ENCODE results near the gene MBLAC1.

The MBLAC1 gene

GRCh38 chr7:100098913-100099312 lies 27.9 kb upstream of the MBLAC1 start:
- DNase-seq, result no peak

- no peak for DNase-seq
These were observed 27.3 kb upstream of the MBLAC1 start for GRCh38 chr7:100099452-100099851.

DNA sequence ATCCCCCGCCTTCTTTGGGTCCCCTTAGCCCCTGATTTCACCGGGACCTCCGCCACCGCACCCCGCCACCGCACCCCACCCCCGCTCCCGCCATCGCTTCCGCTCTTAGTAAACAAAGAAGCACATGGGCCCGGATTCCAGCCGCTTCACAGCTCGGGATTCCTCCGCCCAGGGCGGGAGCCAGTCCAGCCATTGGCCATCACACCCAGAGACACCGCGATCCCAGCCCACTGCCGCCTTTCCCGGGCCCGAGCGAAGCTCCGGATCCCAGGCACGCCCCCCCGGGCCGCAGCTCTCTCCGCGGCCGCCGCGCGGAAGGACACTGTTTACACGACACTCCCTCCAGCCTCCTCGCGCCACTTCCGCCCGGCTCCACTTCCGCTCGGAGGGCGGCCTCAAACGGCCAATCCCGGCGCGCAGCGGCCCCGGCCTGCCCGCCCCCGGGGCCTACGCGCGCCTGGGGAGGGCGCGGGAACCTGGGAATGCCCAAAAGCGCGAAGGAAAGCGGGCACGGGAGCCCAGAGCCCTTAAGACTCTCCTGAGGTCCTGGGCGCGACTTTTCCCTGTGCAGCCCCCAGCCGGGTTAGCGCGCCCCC lies 26.2 kb upstream of the MBLAC1 start:
- peak; percentile 96 for DNase-seq

GRCh38 chr7:100101016-100101862 lies 25.5 kb upstream of the MBLAC1 start, which contains the start of the genes AP4M1 and MCM7:
AP4M1 (plus strand) TSS chr7:100101643; CDS start chr7:100101715, 72 bp downstream.
MCM7 (minus strand) TSS chr7:100101397; CDS start chr7:100101294, 103 bp downstream.
- DNase-seq, result peak; percentile 99

DNA sequence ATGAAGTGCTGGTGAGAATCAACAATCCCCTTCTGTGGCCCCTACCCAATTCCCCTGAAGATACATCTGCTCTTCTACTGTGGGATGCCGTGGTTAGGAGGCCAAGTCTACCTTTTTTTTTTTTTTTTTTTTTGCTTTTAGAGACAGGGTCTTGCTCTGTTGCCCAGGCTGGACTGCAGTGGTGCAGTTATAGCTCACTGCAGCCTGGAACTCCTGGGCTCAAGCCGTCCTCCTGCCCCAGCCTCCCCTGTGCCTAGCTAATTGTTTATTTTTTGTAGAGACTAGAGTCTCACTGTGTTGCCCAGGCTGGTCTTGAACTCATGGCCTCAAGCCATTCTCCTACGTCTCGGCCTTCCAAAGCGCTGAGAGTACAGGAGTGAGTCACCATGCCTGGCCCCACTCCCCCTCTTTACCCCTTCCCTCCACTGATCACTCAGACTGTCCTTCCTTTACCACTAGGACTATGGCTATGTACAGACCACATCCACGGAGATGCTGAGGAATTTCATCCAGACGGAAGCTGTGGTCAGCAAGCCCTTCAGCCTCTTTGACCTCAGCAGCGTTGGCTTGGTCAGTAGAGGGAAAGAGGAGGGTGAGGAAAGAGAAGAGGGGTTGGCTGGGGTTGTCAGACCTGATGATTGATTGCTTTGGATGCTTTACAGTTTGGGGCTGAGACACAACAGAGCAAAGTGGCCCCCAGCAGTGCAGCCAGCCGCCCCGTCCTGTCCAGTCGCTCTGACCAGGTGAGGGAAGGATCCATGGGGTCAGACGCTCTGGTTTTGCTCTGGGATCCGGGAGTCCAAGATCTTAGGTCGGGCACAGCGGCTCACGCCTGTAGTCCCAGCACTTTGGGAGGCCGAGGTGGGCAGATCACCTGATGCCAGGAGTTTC lies 23.6 kb upstream of the MBLAC1 start:
- DNase-seq, result peak; percentile 99

DNA sequence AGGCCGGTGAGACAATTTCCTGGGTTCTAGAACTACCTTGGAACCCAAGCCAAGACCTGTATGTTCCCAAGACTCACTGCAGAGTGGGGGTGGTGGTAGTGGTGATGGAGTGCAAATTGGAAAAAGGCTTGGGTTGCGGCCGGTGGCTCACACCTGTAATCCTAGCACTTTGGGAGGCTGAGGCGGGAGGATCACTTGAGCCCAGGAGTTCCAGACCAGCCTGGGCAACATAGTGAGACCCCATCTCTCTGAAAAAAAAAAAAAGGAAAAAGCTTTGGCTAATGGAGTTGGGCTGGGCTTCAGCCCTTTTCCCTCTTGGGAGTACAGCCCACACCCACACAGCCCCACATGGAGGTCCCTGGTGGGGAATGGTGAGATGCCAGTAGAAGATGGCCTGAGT lies 21.2 kb upstream of the MBLAC1 start:
- DNase-seq, result no peak

DNA sequence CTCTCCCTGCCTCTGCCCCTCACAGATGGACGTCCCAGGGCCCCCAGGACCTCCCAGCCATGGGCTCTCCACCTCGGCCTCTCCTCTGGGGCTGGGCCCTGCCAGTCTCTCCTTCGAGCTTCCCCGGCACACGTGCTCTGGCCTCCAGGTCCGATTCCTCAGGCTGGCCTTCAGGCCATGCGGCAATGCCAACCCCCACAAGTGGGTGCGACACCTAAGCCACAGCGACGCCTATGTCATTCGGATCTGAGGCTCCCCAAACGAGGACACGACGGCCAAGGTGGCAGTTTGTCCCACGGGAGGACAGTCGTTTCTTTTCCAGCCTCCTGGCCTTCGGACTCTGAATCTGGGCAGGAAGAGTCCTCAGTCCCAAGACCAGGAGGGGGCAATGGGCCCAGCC lies 20.1 kb upstream of the MBLAC1 start:
- DNase-seq, result no peak

DNA sequence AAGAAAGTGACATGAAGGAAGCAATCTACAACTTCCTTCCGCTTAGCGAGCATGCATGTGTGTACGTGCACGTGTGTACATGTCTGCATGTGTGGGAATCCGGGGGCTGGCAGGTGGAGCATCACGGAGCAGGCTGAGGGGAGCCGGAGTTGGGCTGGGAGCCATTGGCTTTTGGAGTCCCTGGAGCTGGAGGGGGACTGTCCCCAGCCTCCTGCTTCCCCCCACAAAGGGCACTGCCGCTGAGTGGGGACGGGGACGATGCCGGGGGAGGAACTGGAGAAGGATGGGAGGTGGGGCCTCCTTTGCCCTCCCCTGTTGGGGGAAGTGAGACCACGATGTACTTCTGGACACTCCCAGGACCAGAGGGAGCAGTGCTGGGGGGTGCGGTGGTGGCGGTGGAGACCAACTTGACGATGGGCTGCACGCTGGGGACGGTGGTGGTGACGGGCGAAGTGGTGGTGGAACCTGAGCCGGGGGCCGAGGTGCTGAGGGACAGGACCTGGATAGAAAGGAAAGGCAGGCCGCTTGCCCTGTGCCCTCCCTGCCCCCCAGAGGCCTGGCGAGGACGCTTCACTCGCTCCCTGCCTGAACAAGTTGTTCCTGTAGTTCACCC lies 19.5 kb upstream of the MBLAC1 start:
- DNase-seq, result no peak

DNA sequence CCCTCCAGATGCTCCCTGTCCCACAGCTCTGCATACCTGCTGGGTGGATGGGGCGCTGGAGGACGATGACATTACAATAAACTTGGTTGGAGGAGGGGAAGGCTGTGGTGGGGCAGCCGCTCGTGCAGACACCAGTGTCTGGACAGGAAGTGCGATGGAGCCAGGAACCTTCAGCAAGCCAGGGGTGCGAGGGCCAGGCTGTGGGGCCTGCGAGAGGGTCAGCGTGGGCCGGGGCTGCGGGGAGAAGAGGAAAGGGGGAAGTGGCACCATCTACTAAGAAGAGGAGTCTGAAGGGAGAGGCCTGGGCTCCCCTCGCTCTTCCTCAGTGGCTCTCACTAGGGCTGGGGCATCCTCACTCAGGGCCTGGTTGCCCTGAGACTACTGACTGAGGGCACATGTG lies 18.9 kb upstream of the MBLAC1 start:
- no peak for DNase-seq

DNA sequence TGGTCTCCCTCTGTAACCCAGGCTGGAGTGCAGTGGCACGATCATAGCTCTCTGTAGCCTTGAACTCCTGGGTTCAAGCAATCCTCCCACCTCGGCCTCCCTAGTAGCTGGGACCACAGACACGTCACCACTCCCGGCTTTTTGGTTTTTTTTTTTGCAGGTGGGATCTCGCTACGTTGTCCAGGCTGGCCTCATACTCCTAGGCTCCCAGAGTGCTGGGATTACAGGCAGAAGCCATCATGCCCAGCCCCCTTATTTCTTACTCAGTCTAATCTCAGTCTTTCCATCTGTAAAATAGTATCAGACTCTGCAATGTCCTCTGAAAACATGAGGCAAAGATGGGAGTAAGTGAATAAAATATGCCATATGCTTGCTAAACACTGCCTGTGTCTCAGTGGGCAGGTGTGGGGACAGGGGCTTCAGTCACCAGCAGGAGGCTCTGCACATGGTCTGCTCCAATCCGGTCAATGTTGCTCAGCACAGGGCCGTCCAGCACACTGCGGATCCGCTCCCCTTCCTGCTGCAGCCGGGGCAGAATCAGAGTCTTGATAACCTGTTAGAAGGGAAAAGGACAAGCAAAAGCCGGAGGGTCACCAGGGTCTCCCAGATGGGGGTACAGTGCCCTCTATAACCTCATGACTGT lies 17.1 kb upstream of the MBLAC1 start:
- DNase-seq, result no peak

- DNase-seq, result no peak
These were observed 15.6 kb upstream of the MBLAC1 start for GRCh38 chr7:100111156-100111555.

GRCh38 chr7:100111914-100112313 lies 14.9 kb upstream of the MBLAC1 start:
- DNase-seq, result no peak

DNA sequence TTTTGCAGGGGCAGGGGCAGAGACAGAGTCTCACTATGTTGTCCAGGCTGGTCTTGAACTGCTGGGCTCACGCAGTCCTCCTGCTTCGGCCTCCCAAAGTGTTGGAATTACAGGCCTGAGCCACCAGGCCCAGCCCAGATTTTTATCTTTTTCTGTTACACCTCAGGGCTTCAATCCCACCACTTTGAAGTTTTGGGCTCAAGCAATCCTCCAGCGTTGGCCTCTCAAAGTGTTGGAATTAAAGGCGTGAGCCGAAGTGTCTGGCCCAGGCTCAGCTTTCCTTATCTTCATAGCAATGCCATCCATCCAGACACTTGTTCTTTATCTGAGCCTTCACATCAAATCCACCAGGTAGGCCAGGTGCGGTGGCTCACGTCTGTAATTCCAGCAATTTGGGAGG lies 11.7 kb upstream of the MBLAC1 start:
- no peak for DNase-seq

DNA sequence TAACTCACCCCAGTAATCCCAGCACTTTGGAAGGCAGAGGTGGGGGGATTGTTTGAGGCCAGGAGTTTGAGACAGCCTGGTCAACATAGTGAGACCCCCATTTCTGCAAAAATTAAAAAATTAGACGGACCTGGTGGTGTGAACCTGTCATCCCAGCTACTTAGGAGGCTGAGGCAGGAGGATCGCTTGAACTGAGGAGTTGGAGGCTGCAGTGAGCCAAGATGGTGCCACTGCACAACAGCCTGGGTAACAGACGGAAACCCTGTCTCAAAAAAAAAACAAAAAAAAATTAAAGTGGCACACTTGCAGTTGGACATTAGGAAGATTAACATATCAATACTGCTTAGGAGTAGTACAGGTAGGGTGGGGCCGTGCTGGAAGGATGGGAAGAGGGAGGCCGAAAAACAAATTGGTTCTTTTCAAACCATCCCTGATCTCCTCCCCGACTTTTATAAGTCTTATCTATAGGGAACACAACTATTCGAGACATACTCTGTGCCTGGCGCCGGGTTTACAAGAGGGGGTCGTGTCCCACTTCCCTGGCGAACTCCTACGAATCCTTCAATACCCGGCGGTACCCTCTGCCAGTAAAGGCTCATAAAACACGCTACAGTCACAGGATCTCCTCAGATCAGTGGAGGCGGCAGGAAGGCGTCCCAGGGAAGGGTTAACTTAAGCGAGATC lies 8.2 kb upstream of the MBLAC1 start:
- no peak for DNase-seq

- peak; percentile 94 for DNase-seq
These were observed 7.4 kb upstream of the MBLAC1 start, which contains the start of the genes CNPY4 and TAF6 for GRCh38 chr7:100119072-100119969. CNPY4 (plus strand) TSS chr7:100119634; CDS start chr7:100119745, 111 bp downstream. TAF6 (minus strand) TSS chr7:100119358; CDS start chr7:100114209, 5,149 bp downstream.

GRCh38 chr7:100119970-100120732 lies 6.6 kb upstream of the MBLAC1 start:
- DNase-seq, result peak; percentile 72

DNA sequence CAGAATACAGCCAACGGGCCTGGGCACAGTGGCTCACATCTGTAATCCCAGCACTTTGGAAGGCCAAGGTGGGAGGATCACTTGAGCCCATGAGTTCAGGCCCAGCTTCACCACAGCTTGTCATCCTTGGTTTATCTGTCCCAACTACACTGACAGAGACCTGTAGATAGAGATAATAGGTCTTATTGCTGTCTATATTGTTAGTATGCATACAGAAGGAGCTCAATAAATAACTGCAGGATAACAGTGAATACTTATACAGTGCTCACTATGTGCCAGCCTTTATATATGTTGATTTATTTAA lies 6.1 kb upstream of the MBLAC1 start:
- DNase-seq, result no peak

- no peak for DNase-seq
These were observed 4.7 kb upstream of the MBLAC1 start for GRCh38 chr7:100122067-100122466.

DNA sequence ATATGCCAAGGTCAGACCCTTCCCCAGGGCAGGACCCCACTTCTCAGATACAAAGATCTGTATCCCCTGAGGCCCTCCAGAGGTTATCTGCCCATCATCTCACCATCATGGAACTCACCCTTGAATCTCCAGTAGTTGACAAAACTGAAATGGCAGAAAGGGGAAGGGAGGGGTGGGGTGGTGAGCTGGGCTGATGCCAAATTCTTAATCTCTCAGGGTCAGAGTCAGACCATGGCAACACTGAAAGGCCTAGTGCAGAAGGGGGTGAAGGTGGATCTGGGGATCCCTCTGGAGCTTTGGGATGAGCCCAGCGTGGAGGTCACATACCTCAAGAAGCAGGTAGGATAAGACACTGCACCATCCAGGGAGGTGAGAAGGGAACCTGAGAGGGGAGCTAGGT lies 4.2 kb upstream of the MBLAC1 start:
- no peak for DNase-seq
